NCI-H2081 treated with DMSO at 0.1 percent for 48 hours (cell line): ENCODE results near the gene ERG28.
"Not testable (repeated sequence)": the region's sequence is repeated elsewhere in the genome, so short reads cannot be mapped to it uniquely, and the experiment has no call there.

Experiments
- DNase-seq: peaks from one replicate; lab custom pipeline; 2025; lab: John Stamatoyannopoulos, UW

Gene ERG28

GRCh38 chr14:75660630-75661498 is at the start of gene ERG28, which contains the start of gene TTLL5:
ERG28 (minus strand) TSS chr14:75660876; CDS start chr14:75657502, 3,374 bp downstream.
TTLL5 (plus strand) TSS chr14:75661246; CDS start chr14:75663150, 1,904 bp downstream.
- DNase-seq = peak; percentile 95

- peak; percentile 8 for DNase-seq
Measured at GRCh38 chr14:75709207-75709812, 48.6 kb upstream of the ERG28 start.

DNA sequence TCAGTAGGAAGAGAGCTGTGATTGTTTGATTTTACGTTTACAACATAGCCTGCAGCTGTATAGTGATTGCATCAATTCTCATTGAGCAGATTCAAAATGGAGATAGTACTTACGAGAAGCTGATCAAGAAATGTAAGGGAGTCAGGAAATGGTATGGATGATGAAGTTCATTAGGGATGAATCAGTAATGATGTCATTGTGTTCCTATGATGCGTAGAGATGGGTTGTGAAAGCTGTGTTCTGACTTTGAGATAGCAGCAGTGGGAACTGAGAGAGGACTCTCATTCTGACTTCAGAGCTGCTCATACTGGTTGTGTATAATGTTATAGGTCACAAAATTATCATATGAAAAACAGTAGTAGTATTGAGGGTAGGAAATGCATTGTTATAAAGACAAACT is 44.3 kb upstream of the ERG28 start:
- no peak for DNase-seq

DNA sequence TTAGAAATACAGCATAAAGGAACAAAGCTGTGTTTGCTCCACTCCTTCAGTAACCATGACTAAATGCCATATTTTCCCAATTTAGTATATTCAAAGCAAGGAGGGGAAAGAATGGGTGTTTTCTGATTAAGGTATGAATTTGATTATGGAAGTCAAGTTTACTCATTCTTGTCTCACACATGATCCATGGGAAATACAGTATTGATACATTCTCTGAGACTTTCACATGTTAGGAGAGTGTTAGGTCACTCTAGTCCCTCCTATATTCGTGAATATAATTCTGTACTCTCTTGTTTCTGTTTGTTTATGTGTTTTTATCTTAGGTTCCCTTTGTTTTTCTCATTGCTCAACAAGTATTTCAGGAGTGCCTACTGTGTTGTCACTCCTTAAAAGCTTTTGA is 42.8 kb upstream of the ERG28 start:
- no peak for DNase-seq

GRCh38 chr14:75702616-75703261 is 42.1 kb upstream of the ERG28 start:
- DNase-seq = no peak

DNA sequence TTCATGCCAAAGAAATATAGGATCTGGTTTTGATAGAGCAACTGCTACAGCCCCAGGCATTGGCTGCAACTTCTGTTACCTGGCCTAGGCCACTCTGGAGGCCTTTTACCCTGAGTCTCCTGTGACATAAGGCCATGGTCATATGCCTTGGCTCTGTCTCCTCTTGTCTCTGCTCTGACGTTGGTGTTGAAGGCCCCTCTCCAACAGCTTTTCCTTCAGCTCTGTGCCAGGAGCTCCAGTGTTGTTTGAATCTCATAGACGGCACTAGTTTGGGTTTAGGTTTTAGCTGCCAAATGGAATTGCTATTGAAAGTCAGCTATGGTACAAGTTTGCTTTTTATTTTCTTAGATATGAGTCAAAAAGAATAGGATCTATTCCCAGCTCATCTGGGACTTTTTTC is 41.4 kb upstream of the ERG28 start:
- no peak for DNase-seq

DNA sequence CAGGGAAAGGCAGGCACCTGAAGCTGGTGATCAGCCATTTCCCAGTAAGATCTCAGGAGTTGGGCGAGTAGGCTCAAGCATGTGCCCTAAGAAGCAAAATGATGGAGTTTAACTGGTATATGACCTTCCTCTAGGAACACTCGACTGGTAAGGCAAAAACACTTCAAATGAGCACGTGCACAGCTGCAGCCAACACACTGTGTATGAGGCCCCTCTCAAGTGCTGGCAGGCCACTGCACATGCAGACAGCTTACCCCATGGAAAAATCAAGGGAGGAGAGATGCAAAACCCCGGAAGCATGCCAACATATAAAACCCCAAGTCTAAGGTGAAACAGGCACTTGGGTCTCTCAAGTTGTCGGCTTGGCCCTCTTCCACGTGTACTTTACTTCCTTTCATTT is 39.6 kb upstream of the ERG28 start:
- DNase-seq = no peak

GRCh38 chr14:75699331-75699730 is 38.7 kb upstream of the ERG28 start:
- DNase-seq = no peak

DNA sequence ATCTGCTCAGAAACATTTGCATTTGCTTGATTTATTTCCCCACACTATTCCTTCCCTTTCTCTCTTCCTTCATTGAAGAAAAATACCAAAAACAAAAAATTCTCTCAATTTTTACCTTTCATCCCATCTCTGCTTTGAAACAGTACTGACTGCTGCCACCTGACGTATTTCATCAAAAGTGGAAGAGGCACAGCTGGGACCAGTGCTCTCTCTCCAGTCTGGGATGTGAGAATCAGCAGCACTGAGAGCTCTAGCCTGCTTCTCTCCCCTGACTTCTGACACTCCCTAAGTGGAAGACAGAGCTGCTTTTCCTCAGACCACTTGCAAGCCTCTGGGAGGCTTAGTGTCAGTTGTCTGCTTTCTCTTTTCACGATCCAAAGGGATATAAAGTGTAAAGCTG is 37.2 kb upstream of the ERG28 start:
- no peak for DNase-seq

DNA sequence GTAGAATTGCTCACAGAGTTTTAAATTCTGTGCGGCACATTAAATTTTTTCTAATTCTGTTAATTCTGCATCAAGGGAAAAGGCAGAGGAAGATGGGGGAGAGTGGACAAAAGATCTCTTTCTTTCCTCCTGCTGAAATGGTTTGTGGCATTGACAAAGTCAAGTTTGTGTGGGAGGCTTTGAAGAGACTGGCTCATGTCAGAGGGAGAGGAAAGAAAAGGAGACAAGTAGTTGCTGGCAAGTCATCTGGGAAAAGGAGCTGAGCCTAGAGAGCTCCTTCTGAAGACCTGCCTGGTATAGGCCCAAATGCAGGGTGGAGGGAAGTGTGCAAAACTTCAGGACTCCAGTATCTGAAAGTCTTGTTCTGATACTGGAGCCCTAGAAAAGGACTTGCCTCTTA is 36.7 kb upstream of the ERG28 start:
- DNase-seq = no peak

DNA sequence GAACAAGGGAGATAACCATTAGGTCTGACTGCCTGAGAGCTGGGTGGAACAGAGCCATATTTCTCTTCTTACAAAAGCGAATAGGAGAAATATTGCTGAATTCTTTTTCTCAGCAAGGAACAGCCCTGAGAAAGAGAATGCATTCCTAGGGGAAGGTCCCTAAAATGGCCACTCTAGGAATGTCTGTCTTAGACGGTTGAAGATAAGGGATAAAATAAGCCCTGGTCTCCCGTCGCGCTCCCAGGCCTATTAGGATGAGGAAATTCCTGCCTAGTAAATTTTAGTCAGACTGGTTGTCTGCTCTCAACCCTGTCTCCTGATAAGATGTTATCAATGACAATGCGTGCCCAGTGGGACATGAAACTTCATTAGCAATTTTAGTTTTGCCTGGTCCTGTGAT is 34.3 kb upstream of the ERG28 start:
- not testable (repeated sequence) for DNase-seq

DNA sequence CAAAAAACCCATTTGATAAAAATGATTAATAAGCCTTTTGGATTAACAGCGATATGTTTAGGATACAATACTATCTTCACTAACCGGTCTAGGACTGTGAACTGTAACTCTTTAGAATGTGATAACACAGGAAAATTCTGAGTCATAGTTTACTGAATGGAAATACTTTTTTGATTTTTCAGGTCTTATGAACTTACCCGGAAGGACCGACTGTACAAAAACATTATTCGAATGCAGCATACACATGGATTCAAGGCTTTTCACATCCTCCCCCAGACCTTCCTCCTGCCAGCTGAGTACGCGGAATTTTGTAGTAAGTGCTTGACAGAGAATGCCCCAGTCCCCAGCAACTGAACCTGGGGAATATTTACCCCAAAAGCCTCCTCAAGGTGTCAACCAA is 29.3 kb upstream of the ERG28 start:
- DNase-seq = no peak

- no peak for DNase-seq
Measured at GRCh38 chr14:75689012-75689411, 28.3 kb upstream of the ERG28 start.

- DNase-seq = no peak
Measured at GRCh38 chr14:75685910-75686309, 25.2 kb upstream of the ERG28 start.

DNA sequence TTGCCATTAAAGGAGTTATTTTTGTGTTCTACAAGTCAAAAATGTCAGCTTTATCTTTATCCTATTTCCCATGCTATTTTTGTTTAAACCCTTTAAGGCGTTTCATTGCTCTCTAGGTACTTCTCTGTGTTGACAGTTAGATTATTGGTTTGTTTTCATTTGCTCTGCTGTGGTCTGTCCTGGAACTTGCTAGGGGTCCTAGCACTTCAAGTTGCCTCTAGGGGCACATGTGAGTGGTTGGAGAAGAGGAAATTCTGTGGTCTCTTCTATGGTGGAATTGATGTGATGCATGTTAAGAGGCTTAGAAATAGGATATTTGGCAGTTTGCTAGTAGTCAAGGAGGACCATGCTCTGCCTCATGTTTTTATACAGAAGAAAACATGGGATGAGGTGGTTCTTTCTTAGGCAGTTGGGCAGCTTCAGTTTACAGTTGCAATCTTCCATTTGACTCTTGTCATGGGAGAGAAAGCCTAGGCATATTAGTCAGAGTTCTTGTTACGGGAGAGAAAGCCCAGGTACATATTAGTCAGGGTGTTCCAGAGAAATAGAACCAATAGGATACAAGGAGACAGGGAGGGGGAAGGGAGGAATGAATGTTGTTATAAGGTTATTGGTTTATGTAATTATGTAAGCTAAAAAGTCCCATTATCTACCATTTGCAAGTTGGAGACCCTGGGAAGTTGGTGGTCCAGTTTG is 14.7 kb upstream of the ERG28 start:
- DNase-seq = no peak

- DNase-seq = no peak
Measured at GRCh38 chr14:75673345-75674035, 12.8 kb upstream of the ERG28 start.

DNA sequence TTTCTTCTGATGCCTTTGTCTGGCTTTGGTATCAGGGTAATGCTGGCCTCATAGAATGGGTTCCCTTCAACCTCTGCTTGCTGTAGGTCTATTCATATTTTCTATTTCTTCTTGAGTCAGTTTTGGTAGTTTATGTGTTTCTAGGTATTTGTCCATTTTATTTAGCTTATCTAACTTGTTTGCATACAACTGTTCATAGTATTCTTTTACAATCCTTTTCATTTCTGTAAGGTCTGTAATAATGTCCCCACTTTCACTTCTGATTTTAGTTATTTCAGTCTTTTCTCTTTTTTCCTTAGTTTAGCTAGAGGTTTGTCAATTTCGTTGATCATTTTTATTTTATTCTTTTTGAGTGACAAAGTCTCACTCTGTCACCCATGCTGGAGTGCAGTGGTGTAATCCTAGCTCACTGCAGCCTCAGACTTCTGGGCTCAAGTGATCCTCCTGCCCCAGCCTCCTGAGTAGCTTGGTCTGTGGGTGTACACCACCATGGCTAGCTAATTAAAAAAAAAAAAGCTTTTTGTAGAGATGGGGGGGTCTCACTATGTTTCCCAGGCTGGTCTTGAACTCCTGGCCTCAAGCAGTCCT is 12.0 kb upstream of the ERG28 start:
- no peak for DNase-seq

GRCh38 chr14:75667099-75667765 is 6.6 kb upstream of the ERG28 start:
- DNase-seq = no peak

DNA sequence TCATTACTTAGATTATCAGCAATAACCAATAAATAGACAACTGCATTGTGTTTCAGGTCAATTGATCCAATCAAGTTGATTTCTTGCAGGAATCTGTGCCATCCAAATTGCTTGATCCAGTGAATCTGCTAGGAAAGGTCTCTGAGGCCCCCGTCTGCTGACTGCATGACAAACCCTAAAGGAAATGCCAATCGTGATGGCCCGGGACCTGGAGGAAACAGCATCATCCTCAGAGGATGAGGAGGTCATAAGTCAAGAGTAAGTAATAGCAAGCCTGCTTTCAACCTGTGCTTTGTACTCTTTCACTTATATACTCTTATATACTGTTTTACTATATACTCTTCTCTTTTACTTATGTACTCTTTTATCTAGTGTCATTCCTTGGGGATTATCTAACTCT is 2.3 kb upstream of the ERG28 start:
- DNase-seq = no peak

DNA sequence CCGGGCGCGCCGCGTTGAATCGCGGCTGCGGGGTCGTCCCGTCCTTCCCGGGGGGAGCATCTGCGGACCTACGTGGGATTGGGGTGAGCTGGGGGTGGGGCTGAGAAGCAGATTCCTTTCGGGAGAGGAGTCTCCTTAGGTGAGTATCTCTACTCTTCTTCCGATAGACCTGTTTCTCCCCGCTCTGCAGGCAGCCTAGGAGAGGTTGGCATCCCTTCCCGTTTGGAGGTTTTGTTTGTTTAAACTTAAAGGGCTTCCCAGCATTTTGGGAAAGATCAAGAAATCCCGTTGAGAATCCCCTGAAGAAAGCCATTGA is 781 bp upstream of the ERG28 start:
- DNase-seq = no peak

DNA sequence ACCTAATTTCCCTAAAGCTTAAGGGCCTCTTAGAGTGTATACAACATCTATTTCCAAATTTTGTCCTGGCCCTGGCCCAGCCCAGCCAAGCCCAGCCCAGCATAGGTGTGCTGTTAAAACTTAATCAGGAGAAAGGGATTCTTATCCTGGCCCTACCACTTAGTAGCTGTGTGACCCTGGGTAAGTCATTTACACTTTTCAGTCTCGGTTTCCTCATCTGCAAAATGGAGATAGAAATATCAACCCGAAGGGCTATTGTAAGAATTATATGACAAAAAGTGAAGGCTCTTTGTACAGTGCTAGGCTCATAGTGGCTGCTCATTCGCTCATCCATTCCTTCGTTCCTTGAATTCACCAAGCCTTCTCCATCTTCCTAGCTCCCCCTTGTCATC is 442 bp downstream of the ERG28 start:
- no peak for DNase-seq
